GM23338 (cell line): ENCODE measurements around the gene JAZF1. TPM values are rescaled to one million over a fixed set of nuclear protein-coding genes. Genes with fewer than 3 reads are reported as not detected.

ENCODE experiments used
- ATAC-seq: fragments of 200-7000 bp; cut with Tn5 transposase; 3 replicates; pipeline ENCODE4 v1.9.1; 2020
- DNase-seq: peaks from one replicate; pipeline ENCODE4 v3.0.0-alpha.2; 2015; ENCODE audit warnings: low spot score
- H2AFZ ChIP-seq: fragments of 200-600 bp; sonication (generic); 2 replicates; pipeline ENCODE4 v1.8.0; 2016; ENCODE audit warnings: antibody characterized with exemption, mild to moderate bottlenecking, moderate library complexity
- H3F3A ChIP-seq: fragments of 200-600 bp; sonication (generic); replicated peaks from 2 replicates; pipeline ENCODE4 v1.8.0; 2017; ENCODE audit warnings: antibody characterized with exemption, mixed run types, low read depth
- H3K27ac ChIP-seq: fragments of 200-600 bp; sonication (generic); 2 replicates; pipeline ENCODE4 v1.6.1; 2016; ENCODE audit warnings: low read depth
- H3K27me3 ChIP-seq: fragments of 200-600 bp; sonication (generic); 2 replicates; pipeline ENCODE4 v1.8.0; 2016; ENCODE audit warnings: mild to moderate bottlenecking, mixed run types, moderate library complexity; ENCODE audit not compliant: insufficient read depth
- H3K36me3 ChIP-seq: fragments of 200-600 bp; sonication (generic); 2 replicates; pipeline ENCODE4 v1.8.0; 2016; ENCODE audit warnings: mild to moderate bottlenecking; ENCODE audit not compliant: insufficient read depth
- H3K4me1 ChIP-seq: fragments of 200-600 bp; sonication (generic); 2 replicates; pipeline ENCODE4 v1.8.0; 2016; ENCODE audit warnings: mild to moderate bottlenecking, moderate library complexity; ENCODE audit not compliant: insufficient read depth
- H3K4me2 ChIP-seq: fragments of 200-600 bp; sonication (generic); 2 replicates; pipeline ENCODE4 v1.7.1; 2017; ENCODE audit warnings: mixed run types
- H3K4me3 ChIP-seq: fragments of 200-600 bp; sonication (generic); 2 replicates; pipeline ENCODE4 v1.6.1; 2016; ENCODE audit warnings: mixed run types
- H3K79me2 ChIP-seq: fragments of 200-600 bp; sonication (generic); replicated peaks from 2 replicates; pipeline ENCODE4 v1.8.0; 2017; ENCODE audit warnings: mild to moderate bottlenecking; ENCODE audit not compliant: insufficient read depth
- H3K9me2 ChIP-seq: fragments of 200-600 bp; sonication (generic); 2 replicates; pipeline ENCODE4 v1.8.0; 2017; ENCODE audit not compliant: insufficient read depth
- H4K20me1 ChIP-seq: fragments of 200-600 bp; sonication (generic); replicated peaks from 2 replicates; pipeline ENCODE4 v1.8.0; 2017; ENCODE audit warnings: mild to moderate bottlenecking; ENCODE audit not compliant: insufficient read depth
- H3K27ac Mint-ChIP-seq: 2 replicates; pipeline ENCODE4 v1.8.0; 2020; ENCODE audit warnings: inconsistent platforms, mild to moderate bottlenecking, moderate library complexity, mixed read lengths
- H3K27me3 Mint-ChIP-seq: 3 replicates; pipeline ENCODE4 v1.8.0; 2022; ENCODE audit warnings: low read depth, mild to moderate bottlenecking, moderate library complexity, mixed read lengths, inconsistent platforms; ENCODE audit not compliant: insufficient read depth, poor library complexity
- H3K36me3 Mint-ChIP-seq: 3 replicates; pipeline ENCODE4 v1.8.0; 2021; ENCODE audit warnings: low read depth, mild to moderate bottlenecking, inconsistent platforms, moderate library complexity, mixed read lengths
- H3K4me1 Mint-ChIP-seq: 3 replicates; pipeline ENCODE4 v1.8.0; 2020; ENCODE audit warnings: mild to moderate bottlenecking, inconsistent platforms, mixed read lengths
- H3K4me3 Mint-ChIP-seq: 3 replicates; pipeline ENCODE4 v1.8.0; 2021; ENCODE audit warnings: moderate library complexity, mild to moderate bottlenecking, inconsistent platforms, mixed read lengths
- H3K9me3 Mint-ChIP-seq: 3 replicates; pipeline ENCODE4 v1.8.0; 2020; ENCODE audit warnings: moderate library complexity, mild to moderate bottlenecking, inconsistent platforms, mixed read lengths
- NANOG ChIP-seq: IDR thresholded peaks from 2 replicates; pipeline ENCODE4 v1.6.1; 2016; ENCODE audit warnings: antibody characterized with exemption, borderline replicate concordance
- ZNF331 ChIP-seq: fragments of 250-450 bp; sonication (Bioruptor Pico); IDR thresholded peaks from 2 replicates; pipeline ENCODE4 v1.5.0; 2020; ENCODE audit warnings: low read depth, mild to moderate bottlenecking, moderate library complexity
- ZNF462 ChIP-seq: fragments of 250-450 bp; sonication (Bioruptor Pico); IDR thresholded peaks from 2 replicates; pipeline ENCODE4 v1.5.0; 2020; ENCODE audit warnings: mild to moderate bottlenecking, moderate library complexity
- polyA plus RNA-seq: library from polyadenylated mRNA; unstranded; fragments of >200 nt; fragmentation: Nextera tagmentation; extraction: Ambion mirVana; gene quantifications from 2 replicates; pipeline ENCODE4 v1.2.1, GENCODE V29; 2016
- total RNA-seq: library from RNA; depleted of rRNA; stranded (reverse); fragments of >200 nt; shearing (Covaris generic); gene quantifications from 2 replicates; pipeline ENCODE4 v1.2.3, GENCODE V29; 2014

The JAZF1 gene
- total and polyA plus RNA-seq, 2 experiments from 2014 or later: 12.2 to 22.2 TPM

GRCh38 chr7:28125431-28126409, 54.9 kb downstream of the JAZF1 start:
- peak overlapping the region; percentile 2; the same call in 1 of the 2 replicates for H3K4me3 ChIP-seq
- no peaks in the 10 kb centered on the region for H3K9me2 ChIP-seq
- peaks cover 40% of the 10 kb centered on the region for H3K4me1 Mint-ChIP-seq
- H3K36me3 ChIP-seq: 0 out of 2 replicates have a peak, but pooled peaks cover 3% of the 10 kb centered on the region
- H3K9me3 Mint-ChIP-seq: peaks cover 2% of the 10 kb centered on the region; the same call in 2 of the 3 replicates
- TF ChIP-seq ZNF462 (CRISPR knock-in tag): no peak
- TF ChIP-seq NANOG: peak; percentile 84; the same call in 1 of the 2 replicates
- no peak overlapping the region for H3K27ac Mint-ChIP-seq
- DNase-seq (peak; percentile 69), ATAC-seq (peak; percentile 56; the same call in 2 of the 3 replicates)
- peaks cover 29% of the 10 kb centered on the region for H3K79me2 ChIP-seq
- peak overlapping the region; percentile 49 for H3K4me3 Mint-ChIP-seq
- H3K4me1 ChIP-seq: peaks cover 23% of the 10 kb centered on the region
- peaks cover 10% of the 10 kb centered on the region; the same call in 2 of the 3 replicates for H3K36me3 Mint-ChIP-seq
- no peak overlapping the region for H2AFZ ChIP-seq
- H4K20me1 ChIP-seq: no peaks in the 10 kb centered on the region; the same call in 1 of the 2 replicates
- H3K27ac ChIP-seq: no peak overlapping the region
- H3F3A ChIP-seq: no peaks in the 10 kb centered on the region
- peak overlapping the region; percentile 9 for H3K4me2 ChIP-seq
- H3K27me3 Mint-ChIP-seq: peaks cover 12% of the 10 kb centered on the region
- H3K27me3 ChIP-seq: peaks cover 22% of the 10 kb centered on the region; the same call in 1 of the 2 replicates

DNA sequence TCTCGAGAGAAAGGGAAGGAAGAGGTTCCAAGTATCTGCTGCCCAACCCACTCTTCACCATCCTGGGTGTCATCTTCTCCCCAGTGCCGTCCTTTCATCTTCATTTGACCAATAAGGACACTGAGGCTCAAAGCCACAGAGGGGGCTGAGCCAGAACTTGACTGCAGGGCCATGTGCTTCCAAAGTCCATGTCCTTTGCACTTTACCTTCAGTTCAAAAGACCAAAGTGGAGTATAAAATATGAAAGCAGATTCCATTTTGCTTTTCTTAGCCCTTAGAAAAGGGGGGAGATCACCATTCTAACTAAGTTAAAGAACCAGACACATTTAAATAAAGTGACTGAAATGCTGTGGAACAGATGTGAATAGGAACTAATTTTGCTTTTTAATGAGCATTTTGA, 56.2 kb downstream of the JAZF1 start:
- peak overlapping the region; percentile 9; the same call in 1 of the 2 replicates for H3K4me2 ChIP-seq
- no peak overlapping the region for H3K4me3 Mint-ChIP-seq
- peaks cover 4% of the 10 kb centered on the region; the same call in 1 of the 2 replicates for H4K20me1 ChIP-seq
- H3K9me2 ChIP-seq: no peaks in the 10 kb centered on the region
- H3K27ac Mint-ChIP-seq: no peak overlapping the region
- no peak overlapping the region for H2AFZ ChIP-seq
- H3K9me3 Mint-ChIP-seq: peaks cover 2% of the 10 kb centered on the region; the same call in 2 of the 3 replicates
- H3K27ac ChIP-seq: no peak overlapping the region
- 0 out of 2 replicates have a peak, but pooled peaks cover 3% of the 10 kb centered on the region for H3K36me3 ChIP-seq
- ATAC-seq (no peak), DNase-seq (no peak)
- peaks cover 22% of the 10 kb centered on the region; the same call in 1 of the 2 replicates for H3K27me3 ChIP-seq
- H3K4me1 Mint-ChIP-seq: peaks cover 40% of the 10 kb centered on the region
- no peak overlapping the region for H3K4me3 ChIP-seq
- no peaks in the 10 kb centered on the region for H3F3A ChIP-seq
- H3K79me2 ChIP-seq: peaks cover 28% of the 10 kb centered on the region
- peaks cover 14% of the 10 kb centered on the region for H3K27me3 Mint-ChIP-seq
- peaks cover 10% of the 10 kb centered on the region; the same call in 2 of the 3 replicates for H3K36me3 Mint-ChIP-seq
- H3K4me1 ChIP-seq: peaks cover 23% of the 10 kb centered on the region
- no peak for TF ChIP-seq ZNF331 (CRISPR knock-in tag)
- no peak for TF ChIP-seq ZNF462 (CRISPR knock-in tag)
